Loucy (cell line): ENCODE measurements around the gene CRIP2.

Source experiments
- H2AFZ ChIP-seq: fragments of 200-600 bp; sonication (generic); 2 replicates; pipeline ENCODE4 v1.6.0; 2016; ENCODE audit warnings: antibody characterized with exemption, mild to moderate bottlenecking, low read length, moderate library complexity
- H3F3A ChIP-seq: fragments of 200-600 bp; 2 replicates; pipeline ENCODE4 v1.6.0; 2016; ENCODE audit warnings: antibody characterized with exemption, low read depth, mild to moderate bottlenecking
- H3K27me3 ChIP-seq: fragments of 200-600 bp; sonication (generic); 2 replicates; pipeline ENCODE4 v1.6.1; 2014; ENCODE audit warnings: low read length, mild to moderate bottlenecking; ENCODE audit not compliant: insufficient read depth, poor library complexity, severe bottlenecking
- H3K36me3 ChIP-seq: fragments of 200-600 bp; sonication (generic); 2 replicates; pipeline ENCODE4 v1.6.1; 2016; ENCODE audit warnings: low read length; ENCODE audit not compliant: insufficient read depth
- H3K4me1 ChIP-seq: fragments of 200-600 bp; sonication (generic); 2 replicates; pipeline ENCODE4 v1.5.1; 2014; ENCODE audit warnings: low read length, mild to moderate bottlenecking; ENCODE audit not compliant: insufficient read depth, poor library complexity, severe bottlenecking
- H3K4me2 ChIP-seq: fragments of 200-600 bp; sonication (generic); 2 replicates; pipeline ENCODE4 v1.6.0; 2014; ENCODE audit warnings: antibody characterized with exemption, low read length, low read depth, mild to moderate bottlenecking; ENCODE audit not compliant: poor library complexity, severe bottlenecking
- H3K4me3 ChIP-seq: fragments of 200-600 bp; sonication (generic); 2 replicates; pipeline ENCODE4 v1.5.1; 2014; ENCODE audit warnings: low read length, mild to moderate bottlenecking, mixed read lengths; ENCODE audit not compliant: poor library complexity, severe bottlenecking
- H3K79me2 ChIP-seq: fragments of 200-600 bp; sonication (generic); 2 replicates; pipeline ENCODE4 v1.6.1; 2014; ENCODE audit warnings: low read length; ENCODE audit not compliant: insufficient read depth
- H3K9ac ChIP-seq: fragments of 200-600 bp; sonication (generic); 2 replicates; pipeline ENCODE4 v1.6.0; 2014; ENCODE audit warnings: mild to moderate bottlenecking, low read depth, low read length, moderate library complexity; ENCODE audit not compliant: poor library complexity, severe bottlenecking
- H3K9me2 ChIP-seq: fragments of 200-600 bp; sonication (generic); replicated peaks from 2 replicates; pipeline ENCODE4 v1.6.1; 2016; ENCODE audit warnings: low read depth, low read length, mixed read lengths
- H3K9me3 ChIP-seq: fragments of 200-600 bp; sonication (generic); 2 replicates; pipeline ENCODE4 v1.6.1; 2014; ENCODE audit warnings: mild to moderate bottlenecking, antibody characterized with exemption, low read length, low read depth; ENCODE audit not compliant: insufficient read depth
- H4K20me1 ChIP-seq: fragments of 200-600 bp; sonication (generic); 2 replicates; pipeline ENCODE4 v1.6.0; 2014; ENCODE audit warnings: antibody characterized with exemption, low read length, mild to moderate bottlenecking; ENCODE audit not compliant: insufficient read depth, poor library complexity, severe bottlenecking
- CTCF ChIP-seq: fragments of 200-600 bp; sonication (generic); conservative IDR thresholded peaks from 2 replicates; pipeline ENCODE4 v1.5.1; 2014; ENCODE audit warnings: mild to moderate bottlenecking, antibody characterized with exemption, low read length
- EZH2phosphoT487 ChIP-seq: fragments of 200-600 bp; IDR thresholded peaks from 2 replicates; pipeline ENCODE4 v1.6.1; 2018; ENCODE audit warnings: antibody characterized with exemption, mild to moderate bottlenecking, moderate library complexity, borderline replicate concordance

CRIP2 gene

DNA sequence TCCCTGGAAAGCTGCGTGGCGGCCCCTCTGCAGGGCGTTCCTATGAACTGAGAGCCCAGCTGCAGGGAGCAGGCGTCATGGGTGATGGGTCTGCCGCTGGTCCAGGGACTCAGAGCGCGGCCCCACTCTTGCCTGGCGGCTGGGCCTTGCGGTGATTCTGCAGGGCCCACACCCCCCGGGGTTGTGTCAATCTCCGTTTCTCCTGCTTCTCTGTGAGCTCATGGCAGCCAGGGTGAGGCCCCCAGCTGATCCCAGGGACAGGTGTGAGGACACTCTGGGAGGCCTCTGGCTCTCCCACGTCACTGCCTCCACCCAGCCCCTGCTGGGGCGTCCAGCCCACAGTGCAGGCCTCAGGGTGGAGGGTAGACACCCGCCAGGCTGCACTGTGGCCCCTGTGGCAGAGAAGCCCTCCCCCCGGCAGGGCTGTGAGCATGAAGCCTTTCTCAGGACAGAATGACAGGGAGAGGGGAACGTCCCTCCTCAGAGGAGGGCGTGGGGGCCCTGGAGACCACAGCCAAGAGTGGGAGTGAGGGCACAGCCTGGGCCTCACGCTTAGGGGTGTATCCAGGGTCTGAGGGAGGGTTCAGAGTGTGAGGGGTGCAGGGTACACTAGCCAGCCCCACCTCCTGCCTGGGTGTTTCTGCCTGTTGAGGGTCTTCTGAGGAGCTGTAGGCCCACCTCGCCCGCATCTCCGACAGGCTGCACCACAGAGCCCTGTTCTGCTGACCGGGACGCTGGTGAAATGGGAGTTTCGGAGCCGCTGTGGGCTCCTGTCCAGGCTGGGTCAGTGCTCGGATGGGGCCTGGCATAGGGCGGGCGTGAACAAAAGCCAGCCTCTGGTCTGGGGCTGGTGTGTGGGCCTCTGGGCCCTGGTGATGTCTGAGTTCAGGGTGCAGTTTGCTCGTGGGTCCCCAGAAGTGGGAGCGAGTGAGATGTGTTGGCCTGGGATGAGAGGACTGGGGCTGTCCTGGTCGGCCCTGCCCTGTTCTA lies 26.7 kb upstream of the CRIP2 start:
- no peak overlapping the region for H2AFZ ChIP-seq
- H4K20me1 ChIP-seq: peaks cover 23% of the 10 kb centered on the region
- H3K4me3 ChIP-seq: no peak overlapping the region
- H3F3A ChIP-seq: no peaks in the 10 kb centered on the region
- no peak overlapping the region for H3K4me2 ChIP-seq
- H3K27me3 ChIP-seq: no peaks in the 10 kb centered on the region
- no peaks in the 10 kb centered on the region for H3K9me3 ChIP-seq
- H3K36me3 ChIP-seq: peaks cover 40% of the 10 kb centered on the region; the same call in 1 of the 2 replicates
- H3K9ac ChIP-seq: no peak overlapping the region
- H3K9me2 ChIP-seq: no peaks in the 10 kb centered on the region
- no peaks in the 10 kb centered on the region for H3K4me1 ChIP-seq
- H3K79me2 ChIP-seq: peaks cover 16% of the 10 kb centered on the region; the same call in 1 of the 2 replicates
- no peak for TF ChIP-seq EZH2phosphoT487
- no peak for TF ChIP-seq CTCF

- H3K4me2 ChIP-seq: no peak overlapping the region
- no peak overlapping the region for H3K4me3 ChIP-seq
- no peak overlapping the region for H3K9ac ChIP-seq
- no peaks in the 10 kb centered on the region for H3K27me3 ChIP-seq
- H3K36me3 ChIP-seq: peaks cover 41% of the 10 kb centered on the region; the same call in 1 of the 2 replicates
- peaks cover 16% of the 10 kb centered on the region; the same call in 1 of the 2 replicates for H3K79me2 ChIP-seq
- H4K20me1 ChIP-seq: peaks cover 23% of the 10 kb centered on the region
- H3F3A ChIP-seq: no peaks in the 10 kb centered on the region
- no peaks in the 10 kb centered on the region for H3K9me2 ChIP-seq
- TF ChIP-seq EZH2phosphoT487 (no peak), CTCF (peak; percentile 67)
- no peaks in the 10 kb centered on the region for H3K9me3 ChIP-seq
- no peak overlapping the region for H2AFZ ChIP-seq
- H3K4me1 ChIP-seq: no peaks in the 10 kb centered on the region
These were observed 25.9 kb upstream of the CRIP2 start for GRCh38 chr14:105448706-105449111.

DNA sequence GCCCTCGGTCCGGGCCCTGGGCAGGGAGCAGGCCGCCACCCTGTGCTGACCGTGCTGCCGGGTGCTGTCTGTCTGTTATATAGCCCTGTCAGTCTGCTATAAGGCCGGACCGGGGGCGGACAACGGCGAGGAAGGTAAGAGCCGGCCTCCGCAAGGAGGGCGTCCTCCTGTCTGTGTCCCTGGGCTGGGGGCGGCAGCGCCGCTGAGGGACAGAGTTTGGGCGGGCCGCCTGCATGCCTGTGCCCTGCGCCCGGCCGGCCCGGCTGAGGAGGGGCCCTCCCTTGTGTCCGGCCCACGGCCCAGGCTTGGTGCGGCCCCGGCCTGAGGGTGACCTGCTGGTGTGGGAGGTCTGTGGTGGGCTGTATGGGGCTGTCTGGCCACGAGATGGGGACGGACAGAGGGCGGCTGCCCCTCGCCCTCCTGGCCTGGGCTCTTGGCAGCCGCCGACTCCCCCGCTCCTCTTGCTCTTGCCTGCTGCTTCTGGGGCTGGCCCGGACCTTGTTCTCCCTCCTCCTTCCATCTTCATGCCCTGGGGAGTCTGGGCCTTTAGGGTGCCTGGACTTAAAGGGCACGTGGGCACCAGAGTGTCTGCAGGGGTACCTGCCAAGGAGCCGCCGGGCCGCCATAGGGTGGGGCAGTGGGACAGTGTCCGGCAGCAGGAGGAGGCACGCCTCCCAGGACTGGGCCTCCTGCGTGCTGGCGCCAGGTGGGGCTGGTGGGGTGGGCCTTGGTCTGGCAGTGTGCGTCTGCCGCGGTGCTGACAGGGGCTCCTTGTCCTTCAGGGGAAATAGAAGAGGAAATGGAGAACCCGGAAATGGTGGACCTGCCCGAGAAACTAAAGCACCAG lies 25.1 kb upstream of the CRIP2 start:
- Histone ChIP-seq H3K4me2 (no peak overlapping the region), H3K9me2 (no peaks in the 10 kb centered on the region), H2AFZ (no peak overlapping the region), H3K4me3 (no peak overlapping the region), H3K27me3 (no peaks in the 10 kb centered on the region), H3K79me2 (peaks cover 16% of the 10 kb centered on the region; the same call in 1 of the 2 replicates), H3K4me1 (no peaks in the 10 kb centered on the region), H3K36me3 (peaks cover 48% of the 10 kb centered on the region; the same call in 1 of the 2 replicates), H4K20me1 (peaks cover 23% of the 10 kb centered on the region), H3F3A (no peaks in the 10 kb centered on the region), H3K9ac (no peak overlapping the region), H3K9me3 (no peaks in the 10 kb centered on the region)
- no peak for TF ChIP-seq EZH2phosphoT487
- no peak for TF ChIP-seq CTCF
